Activated CD4-positive, alpha-beta T cell treated with anti-CD3 and anti-CD28 coated beads, Interleukin-2, amount 10 ng/mL, durations not matched to agents 24 days and 14 days (primary cell): Measurements from ENCODE around the gene CDC42BPA. TPM values are rescaled to one million over a fixed set of nuclear protein-coding genes. Genes with fewer than 3 reads are reported as not detected.
"Not testable (repeated sequence)": the region's sequence is repeated elsewhere in the genome, so short reads cannot be mapped to it uniquely, and the experiment has no call there.

Experiments
- DNase-seq: peaks from one replicate; pipeline ENCODE4 v3.0.0; 2022
- H3K27ac Mint-ChIP-seq: one replicate; pipeline ENCODE4 v1.8.0; 2022; ENCODE audit warnings: mild to moderate bottlenecking, mixed read lengths
- H3K27me3 Mint-ChIP-seq: one replicate; pipeline ENCODE4 v1.8.0; 2022; ENCODE audit warnings: mixed read lengths
- H3K36me3 Mint-ChIP-seq: one replicate; pipeline ENCODE4 v1.8.0; 2022; ENCODE audit warnings: low read depth, mild to moderate bottlenecking, mixed read lengths
- H3K4me1 Mint-ChIP-seq: one replicate; pipeline ENCODE4 v1.8.0; 2021; ENCODE audit warnings: mixed read lengths
- H3K4me3 Mint-ChIP-seq: one replicate; pipeline ENCODE4 v1.8.0; 2022; ENCODE audit warnings: mild to moderate bottlenecking, moderate library complexity, mixed read lengths
- H3K9me3 Mint-ChIP-seq: one replicate; pipeline ENCODE4 v1.8.0; 2021; ENCODE audit warnings: mixed read lengths
- intact Hi-C: fragments of 100-400 bp; cut with micrococcal nuclease; formaldehyde crosslinking; loops from one replicate; pipeline ENCODE4 v1.15.1; 2023
- total RNA-seq: library from RNA; stranded (reverse); gene quantifications from 2 replicates; pipeline ENCODE4 v1.2.3, GENCODE V29; 2022

Gene CDC42BPA
- total RNA-seq, 1 donor from 2014 or later, result 1.2 TPM

DNA sequence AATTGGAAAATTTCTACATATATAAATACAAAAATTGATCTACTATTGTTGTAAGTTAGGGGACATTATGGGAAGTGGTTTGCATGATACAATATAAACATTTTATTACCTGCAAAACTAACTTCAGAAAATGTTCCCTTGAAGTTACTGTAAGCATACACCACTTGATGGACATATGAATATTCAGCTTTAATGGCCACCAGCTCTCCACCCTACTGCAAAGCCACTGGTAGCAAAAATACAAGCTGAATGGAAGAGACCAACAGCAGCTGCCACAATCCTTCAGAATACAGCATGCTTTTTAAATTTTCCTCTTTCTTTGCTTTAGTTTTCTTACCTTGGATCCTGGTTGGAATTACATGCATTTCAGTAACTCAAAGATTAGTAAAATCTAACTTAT is 308.4 kb downstream of the CDC42BPA start:
- Mint-ChIP-seq H3K36me3 (no peaks in the 10 kb centered on the region), H3K4me1 (no peaks in the 10 kb centered on the region), H3K4me3 (no peak overlapping the region), H3K9me3 (no peaks in the 10 kb centered on the region), H3K27ac (no peak overlapping the region), H3K27me3 (peaks cover 11% of the 10 kb centered on the region)
- DNase-seq, result no peak
- intact Hi-C loops, result no loop called here

DNA sequence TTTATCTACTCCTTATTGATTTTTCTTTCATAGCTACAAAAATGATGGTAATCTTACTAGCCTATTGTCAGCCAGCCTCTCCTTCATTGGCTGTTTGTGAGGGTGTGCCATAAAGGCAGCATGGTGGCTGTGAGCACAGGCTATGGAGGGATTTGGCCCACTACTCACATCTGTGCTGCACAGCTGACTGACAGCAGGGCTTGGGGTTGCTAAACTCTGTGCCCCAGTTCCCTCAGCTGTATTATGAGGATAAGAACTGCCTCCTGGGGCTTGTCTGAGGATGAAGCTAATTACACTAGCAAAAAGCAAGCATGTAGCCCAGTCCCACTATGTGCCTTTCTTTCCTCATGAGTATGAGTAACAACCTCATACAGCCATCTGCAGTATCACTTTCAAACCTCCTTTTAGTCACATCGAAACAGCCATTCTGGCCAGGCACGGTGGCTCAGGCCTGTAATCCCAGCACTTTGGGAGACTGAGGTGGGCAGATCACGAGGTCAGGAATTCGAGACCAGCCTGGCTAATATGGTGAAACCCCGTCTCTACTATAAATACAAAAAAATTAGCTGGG is 312.0 kb downstream of the CDC42BPA start:
- no peaks in the 10 kb centered on the region for H3K9me3 Mint-ChIP-seq
- intact Hi-C loops, result no loop called here
- H3K36me3 Mint-ChIP-seq, result no peaks in the 10 kb centered on the region
- no peaks in the 10 kb centered on the region for H3K4me1 Mint-ChIP-seq
- H3K27ac Mint-ChIP-seq, result no peak overlapping the region
- no peak overlapping the region for H3K4me3 Mint-ChIP-seq
- peaks cover 7% of the 10 kb centered on the region for H3K27me3 Mint-ChIP-seq
- DNase-seq, result no peak

- no peak overlapping the region for H3K27ac Mint-ChIP-seq
- no peaks in the 10 kb centered on the region for H3K4me1 Mint-ChIP-seq
- peaks cover 2% of the 10 kb centered on the region for H3K27me3 Mint-ChIP-seq
- DNase-seq, result no peak
- no peaks in the 10 kb centered on the region for H3K9me3 Mint-ChIP-seq
- intact Hi-C loops, result no loop called here
- H3K4me3 Mint-ChIP-seq, result no peak overlapping the region
- no peaks in the 10 kb centered on the region for H3K36me3 Mint-ChIP-seq
Observed at GRCh38 chr1:227004796-227005195, 313.5 kb downstream of the CDC42BPA start.

- intact Hi-C loops, result no loop called here
- no peak for DNase-seq
- H3K27me3 Mint-ChIP-seq, result peaks cover 4% of the 10 kb centered on the region
- no peak overlapping the region for H3K27ac Mint-ChIP-seq
- H3K4me1 Mint-ChIP-seq, result no peaks in the 10 kb centered on the region
- no peaks in the 10 kb centered on the region for H3K36me3 Mint-ChIP-seq
- H3K4me3 Mint-ChIP-seq, result no peak overlapping the region
- peaks cover 5% of the 10 kb centered on the region for H3K9me3 Mint-ChIP-seq
Observed at GRCh38 chr1:227003165-227003564, 315.1 kb downstream of the CDC42BPA start.

GRCh38 chr1:227002531-227003049 is 315.7 kb downstream of the CDC42BPA start:
- no peak for DNase-seq
- peaks cover 8% of the 10 kb centered on the region for H3K9me3 Mint-ChIP-seq
- H3K36me3 Mint-ChIP-seq, result no peaks in the 10 kb centered on the region
- H3K4me3 Mint-ChIP-seq, result no peak overlapping the region
- no peaks in the 10 kb centered on the region for H3K4me1 Mint-ChIP-seq
- intact Hi-C loops, result no loop called here
- peaks cover 5% of the 10 kb centered on the region for H3K27me3 Mint-ChIP-seq
- H3K27ac Mint-ChIP-seq, result no peak overlapping the region

DNA sequence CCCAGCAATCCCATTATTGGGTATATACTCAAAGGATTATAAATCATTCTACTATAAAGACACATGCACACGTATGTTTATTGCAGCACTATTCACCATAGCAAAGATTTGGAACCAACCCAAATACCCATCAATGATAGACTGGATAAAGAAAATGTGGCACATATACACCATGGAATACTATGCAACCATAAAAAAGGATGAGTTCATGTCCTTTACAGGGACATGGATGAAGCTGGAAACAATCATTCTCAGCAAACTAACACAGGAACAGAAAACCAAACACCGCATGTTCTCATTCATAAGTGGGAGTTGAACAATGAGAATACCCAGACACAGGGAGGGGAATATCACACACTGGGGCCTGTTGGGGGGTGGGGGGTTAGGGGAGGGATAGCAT is 318.7 kb downstream of the CDC42BPA start:
- intact Hi-C loops, H3K27ac Mint-ChIP-seq, H3K4me3 Mint-ChIP-seq, H3K36me3 Mint-ChIP-seq, H3K4me1 Mint-ChIP-seq, H3K27me3 Mint-ChIP-seq, DNase-seq: not testable (repeated sequence)
- peaks cover 12% of the 10 kb centered on the region for H3K9me3 Mint-ChIP-seq

DNA sequence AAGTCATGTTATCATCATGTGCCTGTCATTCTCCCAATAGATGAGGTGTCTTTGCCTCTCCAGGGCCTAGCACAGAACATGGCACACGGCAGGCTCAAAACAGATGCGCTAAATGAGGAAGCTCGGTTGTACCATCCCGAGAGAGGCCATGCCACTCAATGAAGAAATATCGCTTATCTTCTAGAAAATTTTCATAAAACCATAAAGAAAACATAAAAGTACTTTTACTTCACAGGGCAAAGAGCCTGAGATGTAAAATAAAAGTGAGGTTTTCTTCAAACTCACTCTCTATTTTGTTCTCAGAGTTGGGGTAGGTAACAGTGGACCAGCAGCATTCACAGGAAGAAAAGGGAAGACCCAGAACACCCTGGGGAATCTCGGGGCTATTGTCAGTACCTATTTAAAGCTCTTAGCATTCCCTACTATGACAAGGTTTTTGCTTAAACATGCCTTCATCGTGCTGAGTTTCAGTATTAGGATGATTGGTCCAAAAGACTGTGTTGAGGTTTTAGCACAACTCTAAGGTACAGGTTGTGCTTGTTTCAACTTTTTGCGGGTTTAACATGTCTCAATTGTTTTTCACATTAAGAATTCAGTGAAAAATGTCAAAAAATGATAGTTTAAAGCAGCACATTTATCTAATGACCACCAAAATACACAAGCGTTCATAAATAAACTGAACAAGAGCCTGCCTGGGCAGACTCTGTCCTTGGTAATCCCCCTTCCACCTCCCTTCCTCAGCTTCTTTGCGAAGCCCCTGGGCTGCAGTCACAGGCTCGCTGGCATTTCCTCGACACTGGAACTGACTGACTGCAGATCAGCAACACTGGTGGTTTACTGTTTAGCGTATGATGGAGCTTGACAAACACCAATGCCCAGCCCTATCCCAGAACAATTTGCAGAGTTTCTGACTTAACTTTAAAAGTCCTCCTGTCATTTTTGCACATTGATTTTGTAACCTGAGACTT is 322.6 kb downstream of the CDC42BPA start:
- H3K4me3 Mint-ChIP-seq, result no peak overlapping the region
- intact Hi-C loops, result no loop called here
- no peak overlapping the region for H3K27ac Mint-ChIP-seq
- H3K9me3 Mint-ChIP-seq, result peaks cover 12% of the 10 kb centered on the region
- peak; percentile 23 for DNase-seq
- H3K36me3 Mint-ChIP-seq, result no peaks in the 10 kb centered on the region
- peaks cover 2% of the 10 kb centered on the region for H3K4me1 Mint-ChIP-seq
- H3K27me3 Mint-ChIP-seq, result peaks cover 9% of the 10 kb centered on the region

DNA sequence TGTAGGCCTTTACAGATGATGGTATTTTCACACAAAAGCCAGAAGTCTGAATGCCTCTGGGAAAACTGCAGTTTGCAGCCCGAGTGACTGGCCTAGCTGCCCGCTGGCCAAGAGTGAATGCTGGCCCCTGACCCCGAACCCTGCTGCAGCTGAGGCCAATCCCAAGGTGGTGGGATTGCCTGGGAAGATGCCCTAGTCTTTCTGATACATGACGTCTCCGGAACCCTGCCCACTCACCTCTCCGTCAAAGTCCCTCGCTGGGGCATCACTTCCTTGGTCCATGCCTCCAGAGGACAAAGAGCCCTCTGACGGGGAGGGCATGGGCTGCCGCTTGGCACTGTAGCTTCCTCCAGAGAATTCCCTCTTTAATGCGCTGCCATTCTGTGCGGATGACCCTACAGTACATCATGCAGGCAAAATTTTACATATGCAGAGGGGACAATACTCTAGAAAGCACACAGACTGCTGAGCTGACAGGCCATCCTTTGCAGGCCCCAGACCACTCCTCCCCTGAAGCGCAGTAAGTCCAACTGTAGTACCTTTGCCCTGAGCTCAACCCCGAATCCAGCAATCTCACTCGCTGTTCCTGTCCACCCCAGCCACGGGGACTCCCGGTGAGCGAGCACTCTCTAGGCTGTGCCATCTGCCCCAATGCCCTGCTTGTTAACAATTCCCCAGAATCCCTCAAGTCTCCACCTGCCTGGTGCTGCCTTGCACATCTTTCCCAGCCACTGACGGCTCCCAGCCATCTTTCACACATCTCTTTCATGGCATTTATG is 323.5 kb downstream of the CDC42BPA start:
- no peak for DNase-seq
- H3K36me3 Mint-ChIP-seq, result no peaks in the 10 kb centered on the region
- H3K27me3 Mint-ChIP-seq, result peaks cover 9% of the 10 kb centered on the region
- H3K27ac Mint-ChIP-seq, result no peak overlapping the region
- H3K9me3 Mint-ChIP-seq, result peaks cover 12% of the 10 kb centered on the region
- no peak overlapping the region for H3K4me3 Mint-ChIP-seq
- peaks cover 10% of the 10 kb centered on the region for H3K4me1 Mint-ChIP-seq
- intact Hi-C loops, result no loop called here

DNA sequence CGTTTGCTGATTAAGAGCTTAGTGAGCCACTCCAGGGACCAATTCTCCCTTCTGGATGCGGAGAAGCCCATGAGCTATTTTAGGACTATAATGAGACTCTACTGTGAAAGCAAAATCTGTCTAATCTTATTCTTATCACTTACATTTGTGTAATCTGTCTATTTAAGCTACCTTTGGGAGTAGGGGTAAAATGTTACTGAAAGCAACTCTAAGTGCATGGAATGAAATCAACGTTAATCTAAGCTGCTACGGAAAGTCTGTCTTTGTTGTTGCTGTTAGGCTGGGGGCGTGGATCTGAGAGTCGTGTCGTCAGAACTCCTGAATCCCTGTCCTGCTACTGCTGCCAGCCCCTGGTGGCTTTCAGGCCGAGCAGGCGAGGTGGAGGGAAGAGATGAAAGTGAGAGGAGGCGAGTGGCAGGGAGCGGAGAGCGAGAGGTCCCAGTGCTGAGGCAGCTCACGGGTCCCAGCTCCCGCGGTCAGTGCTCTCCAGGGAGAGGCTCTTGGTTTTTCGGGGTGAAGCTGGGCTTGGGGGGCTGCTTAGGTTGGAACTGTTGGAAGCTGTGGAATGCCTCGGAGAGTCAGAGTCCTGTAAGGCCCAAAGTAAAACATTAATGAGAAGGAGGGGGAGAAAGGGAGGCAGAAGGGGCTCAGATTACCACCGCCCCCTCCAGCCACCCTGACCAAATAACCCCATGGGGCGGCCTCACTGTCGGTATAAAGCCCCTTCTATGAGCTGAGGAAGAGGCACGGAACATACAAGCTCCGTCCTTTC is 324.3 kb downstream of the CDC42BPA start:
- Mint-ChIP-seq H3K36me3 (no peaks in the 10 kb centered on the region), H3K27ac (no peak overlapping the region), H3K27me3 (peaks cover 8% of the 10 kb centered on the region), H3K4me3 (no peak overlapping the region), H3K9me3 (peaks cover 12% of the 10 kb centered on the region), H3K4me1 (peaks cover 15% of the 10 kb centered on the region)
- no peak for DNase-seq
- intact Hi-C loops, result no loop called here

DNA sequence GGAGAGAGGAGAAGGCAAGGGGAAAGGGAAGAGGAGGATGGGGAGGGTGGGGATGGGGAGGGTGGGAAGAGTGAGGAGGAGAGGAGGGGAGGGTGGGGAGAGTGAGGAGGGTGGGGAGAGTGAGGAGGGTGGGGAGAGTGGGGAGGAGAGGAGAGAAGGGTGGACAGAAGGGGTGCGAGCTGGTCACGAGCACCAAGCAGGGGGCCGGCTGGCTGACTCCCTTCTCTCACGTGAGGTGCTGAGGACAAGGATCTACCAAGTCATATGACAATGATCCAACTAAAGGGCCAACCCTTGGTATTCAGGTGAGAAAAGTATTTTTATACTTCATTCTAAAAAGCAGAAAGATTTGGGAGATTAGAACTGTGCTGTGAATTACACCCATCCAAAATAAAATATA is 326.4 kb downstream of the CDC42BPA start:
- Mint-ChIP-seq H3K4me3 (no peak overlapping the region), H3K36me3 (peaks cover 3% of the 10 kb centered on the region), H3K4me1 (peaks cover 15% of the 10 kb centered on the region), H3K27ac (no peak overlapping the region), H3K9me3 (no peaks in the 10 kb centered on the region), H3K27me3 (no peaks in the 10 kb centered on the region)
- DNase-seq, result no peak
- intact Hi-C loops, result no loop called here

DNA sequence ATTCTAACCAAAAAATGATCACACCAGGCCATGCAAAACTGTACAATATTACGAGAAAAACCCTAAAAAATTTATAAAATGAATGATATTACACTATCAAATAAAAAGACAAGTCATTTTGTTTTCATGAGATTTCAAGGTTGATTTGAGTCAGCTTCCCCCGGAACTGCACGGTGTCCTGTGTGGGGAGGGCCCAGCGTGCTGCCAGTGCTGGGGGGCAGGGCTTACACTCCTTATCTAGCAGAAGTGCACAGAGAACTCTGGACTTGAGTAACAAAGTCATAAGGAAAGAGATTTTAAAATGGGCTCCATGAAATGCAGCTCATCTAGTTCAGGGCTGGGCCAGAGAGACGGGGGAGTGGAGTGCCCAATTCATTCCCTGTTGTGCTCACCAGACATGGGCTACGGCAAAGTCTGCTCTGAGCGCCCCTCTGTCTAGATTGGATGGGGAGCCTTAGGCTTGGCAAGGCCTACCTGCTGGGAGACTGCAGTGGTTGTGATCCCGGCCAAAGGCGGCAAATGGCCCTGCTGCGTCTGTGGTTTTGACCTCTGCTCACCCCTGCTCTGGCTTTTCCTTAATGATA is 328.1 kb downstream of the CDC42BPA start:
- Mint-ChIP-seq H3K27me3 (no peaks in the 10 kb centered on the region), H3K36me3 (peaks cover 7% of the 10 kb centered on the region), H3K4me1 (peaks cover 14% of the 10 kb centered on the region), H3K4me3 (no peak overlapping the region), H3K9me3 (no peaks in the 10 kb centered on the region), H3K27ac (peak overlapping the region; percentile 18)
- DNase-seq, result peak; percentile 81
- intact Hi-C loops, result no loop called here

- H3K4me1 Mint-ChIP-seq, result peaks cover 13% of the 10 kb centered on the region
- no peaks in the 10 kb centered on the region for H3K27me3 Mint-ChIP-seq
- intact Hi-C loops, result no loop called here
- DNase-seq, result peak; percentile 54
- peaks cover 7% of the 10 kb centered on the region for H3K36me3 Mint-ChIP-seq
- peak overlapping the region; percentile 53 for H3K27ac Mint-ChIP-seq
- no peak overlapping the region for H3K4me3 Mint-ChIP-seq
- H3K9me3 Mint-ChIP-seq, result no peaks in the 10 kb centered on the region
Observed at GRCh38 chr1:226989085-226989920, 329.0 kb downstream of the CDC42BPA start.
